Suprapubic skin (tissue), 4 donors: ENCODE data around the gene NEK8.

Source experiments
- CTCF ChIP-seq, 2 donors: fragments of 200-600 bp in 1 of 2; fragments of 450-650 bp in 1 of 2; sonication (generic) in 1 of 2; IDR thresholded peaks; one replicate each; pipeline ENCODE4 v1.5.1; 2016 to 2019; ENCODE audit warnings: antibody characterized with exemption in 2 of 2, mild to moderate bottlenecking in 1 of 2, moderate library complexity in 1 of 2
- EP300 ChIP-seq: sonication (generic); formaldehyde crosslinking; IDR thresholded peaks from one replicate; pipeline ENCODE4 v1.6.1; 2017; ENCODE audit warnings: antibody characterized with exemption
- POLR2A ChIP-seq, 2 donors: fragments of 450-650 bp; IDR thresholded peaks; one replicate each; pipeline ENCODE4 v1.6.1; 2017; ENCODE audit warnings: antibody characterized with exemption in 2 of 2, mild to moderate bottlenecking in 2 of 2, moderate library complexity in 2 of 2
- POLR2AphosphoS5 ChIP-seq, 3 donors: sonication (generic); formaldehyde crosslinking; IDR thresholded peaks; one replicate each; pipeline ENCODE4 v1.6.1; 2017; ENCODE audit warnings: antibody characterized with exemption in 3 of 3

GRCh38 chr17:28726226-28726626 lies 2.4 kb upstream of the NEK8 start, which contains the start of gene TLCD1:
- TF ChIP-seq CTCF (IDR thresholded peaks at IDR 0.05) (no peak), EP300 (no peak), POLR2A (IDR thresholded peaks at IDR 0.05) (no peak), POLR2AphosphoS5 (IDR thresholded peaks at IDR 0.05) (no peak)
